Measurements from ENCODE around the gene EEF1B2.
"Not testable (repeated sequence)": the region's sequence is repeated elsewhere in the genome, so short reads cannot be mapped to it uniquely, and the experiment has no call there.

DNA sequence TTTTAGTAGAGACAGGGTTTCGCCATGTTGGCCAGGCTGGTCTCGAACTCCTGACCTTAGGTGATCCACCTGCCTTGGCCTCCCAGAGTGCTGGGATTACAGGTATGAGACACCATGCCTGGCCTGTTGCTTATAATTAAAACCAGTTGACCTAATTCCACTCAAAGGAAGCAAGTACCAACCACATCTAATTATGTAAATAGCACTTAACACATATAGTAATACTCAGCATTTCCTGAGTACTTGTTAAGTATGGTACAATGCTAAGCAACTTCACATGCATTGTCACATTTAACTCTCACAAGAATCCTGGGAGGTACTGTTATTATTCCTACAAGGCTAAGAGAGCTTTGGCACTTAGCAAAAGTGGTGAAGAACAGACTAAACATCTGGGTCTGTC, 47.6 kb downstream of the EEF1B2 start:
- TF ChIP-seq MEF2D (CRISPR knock-in tag; IDR thresholded peaks at IDR 0.05); CTCF (CRISPR knock-in tag; IDR thresholded peaks at IDR 0.05); ARNT2 (CRISPR knock-in tag; IDR thresholded peaks at IDR 0.05; ENCODE audit: low read depth): not testable (repeated sequence)
